CD4-positive, alpha-beta T cell treated with Interleukin-4 for 1 hour (primary cell): ENCODE data around the gene CA5A.
"Not testable (repeated sequence)": the region's sequence is repeated elsewhere in the genome, so short reads cannot be mapped to it uniquely, and the experiment has no call there.

Source experiments
- DNase-seq, 2 donors: peaks; one replicate each; pipeline ENCODE4 v3.0.0-alpha.2; 2020 to 2022

The CA5A gene

DNA sequence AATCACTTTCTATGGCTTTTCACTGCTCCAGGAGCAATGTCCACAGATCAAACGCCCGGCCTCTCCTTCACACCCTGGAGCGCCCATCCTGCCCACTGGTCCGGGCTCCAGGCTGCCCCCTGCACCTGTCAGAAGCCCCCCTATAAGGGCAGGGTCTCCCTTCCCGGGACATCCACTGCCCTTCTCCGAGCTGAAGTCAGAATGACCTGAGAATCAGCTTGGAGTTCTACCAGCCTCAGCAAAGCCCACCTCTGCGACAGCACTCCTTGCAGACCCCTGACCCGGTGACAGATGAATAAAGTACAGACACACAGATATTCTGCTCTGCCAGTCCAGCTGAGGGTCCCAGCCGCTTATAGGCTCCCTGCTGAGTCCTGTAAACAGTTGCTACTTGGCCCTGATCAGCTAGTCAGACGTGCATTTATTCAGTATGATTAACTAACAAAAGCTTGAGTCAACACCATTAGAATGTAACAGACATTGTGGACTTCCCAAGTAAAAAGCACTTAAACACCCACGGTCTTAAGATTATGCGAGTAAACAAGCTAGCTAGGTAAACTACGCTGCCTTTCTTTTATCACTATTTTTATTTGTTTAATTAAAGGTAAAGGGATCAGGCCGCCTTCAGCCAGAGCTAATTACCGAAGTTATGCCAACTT, 71.9 kb downstream of the CA5A start:
- no peak for DNase-seq

DNA sequence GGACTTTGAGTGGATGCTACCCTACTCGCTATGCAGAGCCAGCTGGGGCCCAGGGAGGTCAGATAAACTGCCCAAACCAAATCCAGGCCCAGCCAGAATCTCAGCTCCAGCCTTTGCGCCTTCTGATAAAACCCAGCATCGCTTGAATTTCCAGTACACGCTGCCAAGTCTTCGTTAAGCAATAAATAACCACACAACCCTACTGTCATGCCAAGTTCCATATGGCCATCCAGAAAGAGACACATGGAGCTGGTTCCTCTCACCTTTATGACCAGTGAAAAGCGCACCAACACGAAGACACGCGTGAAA, 73.0 kb downstream of the CA5A start:
- not testable (repeated sequence) for DNase-seq

- not testable (repeated sequence) for DNase-seq
Measured at GRCh38 chr16:87862597-87863326, 73.6 kb downstream of the CA5A start.

DNA sequence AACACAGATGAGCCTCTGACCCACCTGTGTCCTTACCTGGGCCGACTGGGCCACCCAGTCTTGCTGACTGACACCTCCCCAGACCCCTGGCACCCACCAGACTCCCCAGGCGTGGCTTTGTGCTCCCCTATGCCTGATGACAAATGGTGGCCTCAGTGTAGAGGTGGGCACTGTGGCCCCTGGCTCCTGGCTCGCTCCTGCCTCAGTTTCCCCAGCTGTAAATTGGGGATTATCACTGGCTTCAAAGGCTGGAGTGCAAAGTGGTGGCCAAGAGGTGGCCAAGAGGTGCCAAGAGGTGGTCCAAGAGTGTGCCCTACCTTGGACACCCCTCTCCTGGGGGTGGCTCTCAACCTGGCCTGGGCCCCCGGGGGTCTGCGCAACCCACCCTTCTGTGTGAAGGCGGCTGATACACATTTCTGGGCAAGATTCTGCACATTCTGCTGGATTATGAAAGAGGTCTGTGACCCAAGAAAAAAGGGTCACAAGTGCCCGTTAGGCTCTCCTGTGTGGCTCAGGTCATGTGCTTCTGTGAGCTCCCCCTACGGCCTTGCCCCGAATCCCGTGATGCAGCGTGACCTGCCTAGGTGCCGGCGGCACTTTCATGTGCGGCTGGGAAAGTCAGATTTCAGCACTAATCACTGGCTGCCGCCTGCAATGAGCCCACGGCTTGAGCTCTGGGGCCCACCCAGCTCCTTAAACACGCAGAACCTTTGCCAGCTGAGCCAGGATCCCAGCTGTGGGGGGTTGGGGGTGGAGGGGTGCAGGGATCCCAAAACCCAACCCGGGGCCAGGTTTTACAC, 74.8 kb downstream of the CA5A start:
- DNase-seq, result not testable (repeated sequence)

DNA sequence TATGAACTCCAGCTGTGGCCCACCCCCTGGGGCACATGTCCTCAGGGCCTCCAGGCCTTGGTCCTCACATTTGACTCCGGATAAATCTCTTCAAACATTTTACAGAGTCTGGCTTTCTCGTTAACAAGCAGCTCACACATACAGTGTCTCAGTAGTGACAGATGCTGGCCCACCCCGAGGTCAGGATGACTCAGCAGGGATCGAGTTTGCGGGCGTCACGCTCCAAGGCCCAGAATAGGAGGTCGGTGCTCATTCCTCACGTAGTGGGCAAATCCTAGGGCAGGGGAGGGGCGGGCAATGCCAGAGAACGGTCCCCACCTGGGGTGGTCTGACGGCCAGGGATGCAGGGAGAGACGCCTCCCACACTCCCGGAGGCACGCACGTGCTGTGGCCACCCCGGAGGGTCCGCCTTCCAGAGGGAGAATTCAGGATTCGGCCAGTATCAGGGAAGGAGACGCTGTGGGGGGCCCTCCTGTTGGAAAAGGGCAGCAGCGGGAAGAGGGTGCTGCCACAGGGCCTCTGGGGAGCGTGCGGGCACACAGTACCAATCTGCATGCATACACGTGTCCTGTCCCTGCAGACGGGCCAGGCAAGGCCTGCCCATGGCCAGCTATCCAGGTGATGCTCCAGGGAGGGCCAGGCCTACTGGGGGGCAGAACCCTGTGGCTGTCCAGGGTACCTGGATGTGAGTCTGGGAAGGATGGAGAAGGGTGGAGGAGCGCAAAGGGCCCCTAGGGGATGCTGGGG, 75.6 kb downstream of the CA5A start:
- no peak for DNase-seq

GRCh38 chr16:87858151-87858993, 78.0 kb downstream of the CA5A start:
- not testable (repeated sequence) for DNase-seq

DNA sequence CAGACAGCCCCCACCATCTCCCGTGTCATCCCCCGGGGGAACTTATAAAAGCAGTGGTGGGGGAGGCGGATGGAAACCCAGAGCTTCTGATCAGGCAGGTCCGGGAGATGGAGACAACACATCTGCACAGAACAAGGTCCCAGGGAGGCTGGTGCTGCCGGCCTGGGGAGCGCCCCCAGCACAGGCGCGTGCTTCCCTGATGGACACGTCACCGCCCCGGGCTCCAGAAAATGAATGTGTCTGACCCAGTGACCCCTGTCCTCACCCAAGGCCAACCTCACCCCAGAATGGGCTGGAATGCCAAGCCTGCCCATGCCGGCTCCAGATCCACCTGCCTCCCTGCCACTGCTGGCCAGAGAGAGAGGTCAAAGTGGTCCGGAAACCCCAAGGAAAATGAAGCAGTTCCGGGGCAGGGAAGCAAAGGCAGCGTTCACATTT, 79.5 kb downstream of the CA5A start:
- DNase-seq, result no peak

DNA sequence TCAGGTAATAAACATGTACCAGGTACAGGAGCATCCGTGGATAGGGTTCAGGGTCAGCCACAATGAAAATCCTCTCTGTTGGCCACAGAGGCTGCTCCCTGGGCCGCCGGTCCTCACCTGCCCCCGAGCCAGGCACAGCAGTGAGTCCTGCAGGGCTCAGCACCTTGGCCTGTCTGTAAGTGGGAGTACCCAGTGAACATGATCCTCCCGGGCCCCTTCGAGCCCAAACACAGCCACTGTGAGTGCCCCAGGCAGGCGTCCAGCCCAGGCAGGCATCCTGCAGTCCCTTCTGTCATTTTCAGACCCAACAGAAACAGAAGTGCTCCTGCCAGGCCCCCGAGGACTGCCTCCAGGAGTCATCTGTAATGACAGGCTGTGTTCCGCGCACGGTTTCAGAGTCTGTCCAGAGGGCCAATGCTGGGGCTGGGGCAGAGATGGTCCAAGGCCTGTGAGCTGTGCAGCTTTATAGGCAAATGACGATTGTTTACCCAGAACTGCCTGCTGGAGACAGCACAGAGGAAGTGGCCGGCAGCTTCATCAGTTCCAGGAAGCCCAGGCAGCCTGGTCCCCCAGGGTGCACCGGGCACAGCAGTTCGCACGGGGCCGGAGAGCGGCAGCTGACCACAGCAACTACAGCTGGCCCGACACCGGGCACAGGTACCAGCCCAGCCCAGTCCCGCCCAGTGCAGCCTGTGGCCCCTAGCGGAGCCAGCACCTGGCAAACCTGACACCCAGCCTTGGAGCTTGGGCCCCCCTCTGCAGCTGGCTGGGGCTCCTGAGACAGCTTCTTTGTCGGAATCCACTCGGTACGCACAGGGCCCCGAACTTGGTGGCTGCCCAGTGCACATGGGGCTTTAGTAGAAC, 80.2 kb downstream of the CA5A start:
- peak; percentile 60 to 72 for DNase-seq

DNA sequence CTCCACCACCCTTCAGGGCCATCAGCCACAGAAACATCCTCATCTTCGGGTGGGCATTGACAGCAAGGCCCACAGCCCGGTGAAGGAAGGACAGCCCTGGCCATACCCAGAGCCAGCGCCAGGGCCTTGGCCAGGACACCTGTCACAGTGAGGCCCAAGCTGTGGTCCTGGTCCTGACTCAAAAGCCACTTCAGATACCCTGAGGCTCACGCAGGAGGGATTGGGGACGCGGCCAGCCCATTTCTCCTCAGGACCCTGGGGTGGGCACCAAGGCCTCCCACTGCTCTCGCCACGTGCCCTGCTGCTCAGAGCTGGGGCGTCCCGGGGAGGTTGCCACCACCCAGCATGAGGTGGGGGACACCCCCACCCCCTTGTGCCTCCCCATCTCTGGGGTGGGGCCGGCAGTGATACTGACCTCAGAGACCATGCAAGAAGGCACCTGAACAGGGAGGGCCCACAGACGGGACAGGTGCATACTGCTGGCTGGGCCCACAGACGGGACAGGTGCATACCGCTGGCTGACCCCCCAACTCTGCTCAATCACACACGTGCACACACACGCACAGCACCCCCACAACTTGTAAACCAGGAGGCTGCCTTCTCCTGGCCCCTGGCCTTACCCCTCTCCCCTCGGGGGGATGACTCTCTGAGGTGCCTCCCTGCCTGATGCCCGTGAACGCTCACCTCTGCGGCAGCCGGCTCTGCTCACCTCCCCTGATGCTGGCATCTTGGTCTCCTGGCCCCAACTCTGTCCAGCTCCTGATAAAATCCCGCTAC, 81.2 kb downstream of the CA5A start:
- DNase-seq, result no peak

GRCh38 chr16:87854053-87854906, 82.0 kb downstream of the CA5A start:
- DNase-seq, result peak; percentile 41 to 46

GRCh38 chr16:87853411-87854052, 82.8 kb downstream of the CA5A start:
- DNase-seq, result peak; percentile 87 to 97

DNA sequence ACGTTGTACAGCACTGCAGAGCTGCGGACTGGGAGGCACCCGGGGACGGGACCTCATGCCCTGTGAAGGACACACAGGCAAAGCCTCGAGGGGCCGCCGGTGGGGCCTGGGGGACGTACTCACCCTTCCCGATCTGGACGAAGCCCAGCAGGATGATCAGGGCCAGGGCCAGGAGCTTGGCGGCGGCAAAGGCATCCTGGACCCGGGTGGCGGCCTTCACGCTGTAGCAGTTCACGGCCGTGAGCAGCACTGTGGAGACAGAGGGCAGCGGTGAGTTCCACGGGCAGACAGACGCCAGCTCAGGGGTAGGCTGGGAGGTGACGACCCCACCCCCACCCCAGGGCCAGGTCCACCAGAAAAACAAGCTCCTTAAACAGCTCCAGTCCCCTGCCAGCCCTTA, 84.7 kb downstream of the CA5A start:
- no peak for DNase-seq

DNA sequence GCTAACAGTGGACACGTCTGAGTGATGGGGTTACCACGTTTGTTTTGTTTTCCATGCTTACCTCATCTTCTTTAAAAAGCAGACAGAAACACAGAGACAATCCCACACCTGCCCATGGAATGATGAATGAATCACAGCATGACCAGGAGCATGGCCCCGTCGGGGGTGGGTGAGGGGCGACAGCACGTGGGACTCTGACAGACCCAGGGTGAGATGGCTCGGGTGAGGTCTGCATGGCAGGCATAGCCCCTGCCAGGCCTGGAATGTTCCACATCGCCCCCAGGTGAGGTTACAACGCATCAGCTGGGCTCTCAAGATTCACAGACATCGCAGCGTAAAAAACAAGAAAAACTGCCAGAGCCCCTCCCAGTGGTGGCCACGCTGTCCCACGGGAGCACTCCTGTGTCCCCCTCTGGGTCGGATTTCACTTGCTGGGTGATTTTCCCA, 85.2 kb downstream of the CA5A start:
- no peak for DNase-seq

- peak; percentile 73 to 75 for DNase-seq
Measured at GRCh38 chr16:87850009-87851006, 86.0 kb downstream of the CA5A start.

DNA sequence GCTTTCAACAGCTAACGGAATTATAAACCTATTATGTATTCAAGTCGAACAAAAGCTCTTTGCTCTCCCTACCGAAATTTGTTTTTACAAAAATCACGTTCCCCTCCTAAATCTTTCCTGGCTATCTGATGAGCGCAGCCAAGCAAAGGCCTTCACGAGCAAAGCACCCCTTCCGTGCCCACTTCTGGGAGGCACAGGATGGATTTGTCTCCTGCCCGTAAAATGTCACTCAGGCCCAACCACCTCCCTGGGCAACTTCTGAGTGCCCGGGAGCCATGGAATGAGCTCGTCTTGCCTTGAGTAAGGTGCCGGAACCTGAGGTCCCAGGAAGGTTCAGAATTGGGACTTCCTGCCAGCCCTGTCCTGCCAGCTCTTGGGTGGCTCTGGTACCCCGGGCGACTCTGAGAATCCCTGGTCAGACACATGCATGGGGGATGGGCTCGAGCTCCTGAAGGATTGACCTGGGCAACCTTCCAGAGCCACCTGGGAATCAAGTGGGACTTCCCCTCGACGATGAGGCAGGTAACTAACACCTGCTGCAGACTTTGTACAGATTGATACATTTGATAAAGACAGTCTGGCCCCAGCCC, 86.8 kb downstream of the CA5A start:
- no peak for DNase-seq

DNA sequence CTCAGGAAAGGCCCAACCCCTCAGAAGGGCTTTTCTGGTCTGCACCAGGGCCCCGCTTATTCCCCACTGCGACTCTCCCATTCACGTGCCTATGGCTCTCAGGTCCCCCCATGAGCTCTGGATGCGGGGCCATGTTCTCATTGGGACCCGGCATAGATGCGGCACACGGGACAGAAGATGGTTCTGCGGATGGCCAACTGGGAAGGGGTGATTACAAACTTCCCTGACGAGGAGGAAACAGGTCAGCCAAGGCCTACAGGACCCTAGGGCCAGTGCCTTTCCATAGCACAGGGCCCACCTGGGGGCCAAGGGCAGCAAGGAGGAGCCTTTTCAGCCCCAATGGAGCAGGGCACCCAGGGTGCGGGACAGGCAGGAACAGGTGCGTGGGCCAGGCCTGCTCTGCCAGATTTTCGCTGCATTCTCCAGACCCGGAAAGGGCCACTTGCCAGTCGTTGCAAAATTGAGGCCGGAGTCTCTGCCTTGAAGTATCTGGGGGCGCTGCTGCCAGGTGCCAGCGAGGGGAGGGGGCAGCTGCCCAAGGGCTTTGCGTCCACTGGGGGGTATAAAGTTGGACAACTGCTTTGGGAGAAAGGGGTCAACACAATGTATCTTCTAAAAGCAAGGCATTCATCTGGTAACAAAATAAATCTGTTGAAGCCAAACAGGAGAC, 87.5 kb downstream of the CA5A start:
- DNase-seq, result no peak
